Activated CD8-positive, alpha-beta T cell treated with anti-CD3 and anti-CD28 coated beads, Interleukin-2, amount 10 ng/mL, durations not matched to agents 7 days and 5 days (primary cell): ENCODE results near the gene MLH3. TPM values are rescaled to one million over a fixed set of nuclear protein-coding genes. Genes with fewer than 3 reads are reported as not detected.

Experiments
- ATAC-seq: fragments of 150-1000 bp; cut with Tn5 transposase; one replicate; pipeline ENCODE4 v1.10.0; 2021; ENCODE audit warnings: moderate library complexity
- CTCF ChIA-PET: fragments of 350-600 bp; sonication (Branson Sonifier 250); formaldehyde crosslinking; loops from one replicate; lab custom pipeline; 2021; ENCODE audit warnings: antibody characterized with exemption; lab: Charles Lee
- POLR2A ChIA-PET: fragments of 350-600 bp; sonication (Branson Sonifier 250); formaldehyde crosslinking; loops from one replicate; lab custom pipeline; 2021; ENCODE audit warnings: antibody characterized with exemption; lab: Charles Lee
- DNase-seq: peaks from one replicate; pipeline ENCODE4 v3.0.0-alpha.2; 2020
- H3K27ac Mint-ChIP-seq: one replicate; pipeline ENCODE4 v1.8.0; 2021; ENCODE audit warnings: mild to moderate bottlenecking, mixed read lengths
- H3K27me3 Mint-ChIP-seq: one replicate; pipeline ENCODE4 v1.8.0; 2021; ENCODE audit warnings: low read depth, mixed read lengths
- H3K36me3 Mint-ChIP-seq: one replicate; pipeline ENCODE4 v1.8.0; 2021; ENCODE audit warnings: low read depth, mixed read lengths
- H3K4me1 Mint-ChIP-seq: one replicate; pipeline ENCODE4 v1.8.0; 2021; ENCODE audit warnings: low read depth, mixed read lengths
- H3K4me3 Mint-ChIP-seq: one replicate; pipeline ENCODE4 v1.8.0; 2021; ENCODE audit warnings: mild to moderate bottlenecking, mixed read lengths
- H3K9me3 Mint-ChIP-seq: one replicate; pipeline ENCODE4 v1.8.0; 2022; ENCODE audit warnings: mixed read lengths; ENCODE audit not compliant: insufficient read depth
- total RNA-seq, 2 experiments: library from RNA; stranded (reverse); gene quantifications; one replicate each; pipeline ENCODE4 v1.2.3, GENCODE V29; 2021

The MLH3 gene
- total RNA-seq, 2 experiments from 2014 or later, result 15.1 to 17.2 TPM

DNA sequence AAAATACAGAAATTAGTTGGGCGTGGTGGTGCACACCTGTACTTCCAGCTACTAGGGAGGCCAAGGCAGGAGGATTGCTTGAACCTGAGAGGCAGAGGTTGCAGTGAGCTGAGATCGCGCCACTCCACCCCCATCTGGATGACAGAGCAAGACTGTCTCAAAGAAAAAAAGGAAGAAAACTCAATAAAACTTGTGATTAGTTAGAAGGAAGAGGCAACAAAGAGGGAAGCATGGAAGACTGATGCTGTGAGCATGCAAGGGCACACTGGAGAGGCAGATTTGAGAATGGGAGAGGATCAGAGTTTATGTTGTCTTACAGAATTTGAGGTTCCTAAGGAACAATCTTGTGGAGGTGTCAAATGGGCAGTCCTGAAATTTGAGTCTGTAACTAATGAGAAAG lies 15.4 kb upstream of the MLH3 start:
- Mint-ChIP-seq H3K4me1 (peaks cover 28% of the 10 kb centered on the region), H3K36me3 (peaks cover 14% of the 10 kb centered on the region), H3K9me3 (no peaks in the 10 kb centered on the region), H3K27me3 (peaks cover 3% of the 10 kb centered on the region), H3K27ac (no peak overlapping the region), H3K4me3 (no peak overlapping the region)
- ATAC-seq (no peak), DNase-seq (no peak)
- ChIA-PET POLR2A (no interaction called here), CTCF (interaction anchor here (1.0 to 4.0 kb wide), 2 partner anchors 22 to 206 kb away, joined by 3 to 22 read pairs; no protein-coding TSS in a partner anchor)

DNA sequence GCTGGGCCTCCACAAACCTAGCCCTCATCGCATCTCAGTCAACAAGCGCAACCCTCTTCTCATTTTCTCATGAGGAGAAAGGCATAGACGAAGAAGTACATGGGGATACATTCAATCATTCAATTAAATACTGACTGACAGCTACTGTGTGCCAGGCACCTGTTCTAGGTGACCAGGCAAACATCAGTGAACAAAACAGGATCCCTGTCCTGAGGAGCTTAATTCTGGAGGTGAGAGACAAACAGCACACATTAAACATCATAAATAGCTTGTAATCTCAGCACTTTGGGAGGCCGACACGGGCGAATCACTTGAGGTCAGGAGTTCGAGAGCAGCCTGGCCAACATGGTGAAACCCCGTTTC lies 12.9 kb upstream of the MLH3 start:
- Mint-ChIP-seq H3K27ac (peak overlapping the region; percentile 99), H3K36me3 (peaks cover 36% of the 10 kb centered on the region), H3K9me3 (no peaks in the 10 kb centered on the region), H3K4me3 (peak overlapping the region; percentile 100), H3K27me3 (no peaks in the 10 kb centered on the region), H3K4me1 (peaks cover 38% of the 10 kb centered on the region)
- CTCF ChIA-PET, result interaction anchor here (0.8 to 4.0 kb wide), 12 partner anchors 12 to 231 kb away, joined by 3 to 22 read pairs (median 4); partner anchors contain the start of gene MLH3
- no peak for DNase-seq
- POLR2A ChIA-PET, result interaction anchor here (0.8 to 3.1 kb wide), 4 partner anchors 12 to 182 kb away, joined by 3 to 14 read pairs (median 5); partner anchors contain the start of gene EIF2B2
- no peak for ATAC-seq

DNA sequence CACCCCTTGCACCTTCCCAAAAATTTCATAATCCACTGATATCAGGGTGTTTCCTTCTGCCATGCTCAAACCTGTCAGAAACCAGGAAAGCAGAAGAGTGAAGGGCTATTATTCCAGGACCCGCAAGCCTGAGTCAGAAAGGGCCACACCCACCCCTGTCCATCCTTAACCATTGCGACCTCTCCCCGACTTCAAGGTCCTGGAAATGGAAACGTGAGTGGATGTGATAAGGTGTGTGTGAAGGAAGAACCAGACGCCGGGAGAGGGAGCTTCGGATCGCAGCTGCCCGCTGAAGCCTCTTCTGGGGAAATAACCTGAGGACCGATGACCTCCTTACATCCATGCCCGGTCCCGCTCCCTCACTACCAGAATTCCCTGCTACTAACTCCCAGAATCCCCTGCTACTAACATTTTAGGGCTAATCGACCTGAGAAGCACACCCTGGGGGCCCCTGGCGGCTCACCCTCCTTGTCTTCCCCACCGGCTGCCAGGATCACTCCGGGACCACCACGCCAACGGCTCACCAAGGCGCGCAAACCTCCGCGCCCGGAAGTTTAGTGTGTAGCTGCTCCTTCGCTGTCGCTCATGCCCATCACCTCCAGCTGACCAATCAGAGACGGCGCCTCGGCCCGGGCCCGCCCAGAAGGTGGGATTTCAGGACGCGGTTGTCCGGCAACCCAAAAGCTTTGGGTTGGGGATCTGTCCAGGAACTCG lies 12.4 kb upstream of the MLH3 start, which contains the start of gene ACYP1:
ACYP1 (minus strand) TSS at position 534 of the 714 bp plus-strand sequence; CDS start at position 63, 471 bp downstream.
- CTCF ChIA-PET, result interaction anchor here (0.8 to 4.0 kb wide), 17 partner anchors 11 to 232 kb away, joined by 3 to 22 read pairs (median 4); partner anchors contain the start of gene MLH3
- no peaks in the 10 kb centered on the region for H3K9me3 Mint-ChIP-seq
- H3K4me1 Mint-ChIP-seq, result peaks cover 38% of the 10 kb centered on the region
- H3K27ac Mint-ChIP-seq, result peak within 1 kb of the TSS; percentile 99
- POLR2A ChIA-PET, result interaction anchor here (0.9 to 3.1 kb wide), 5 partner anchors 14 to 181 kb away, joined by 3 to 14 read pairs (median 5); partner anchors contain the start of gene EIF2B2
- peaks cover 38% of the 10 kb centered on the region for H3K36me3 Mint-ChIP-seq
- ATAC-seq, result peak; percentile 100
- H3K27me3 Mint-ChIP-seq, result no peaks in the 10 kb centered on the region
- peak; percentile 94 for DNase-seq
- peak within 1 kb of the TSS; percentile 100 for H3K4me3 Mint-ChIP-seq

DNA sequence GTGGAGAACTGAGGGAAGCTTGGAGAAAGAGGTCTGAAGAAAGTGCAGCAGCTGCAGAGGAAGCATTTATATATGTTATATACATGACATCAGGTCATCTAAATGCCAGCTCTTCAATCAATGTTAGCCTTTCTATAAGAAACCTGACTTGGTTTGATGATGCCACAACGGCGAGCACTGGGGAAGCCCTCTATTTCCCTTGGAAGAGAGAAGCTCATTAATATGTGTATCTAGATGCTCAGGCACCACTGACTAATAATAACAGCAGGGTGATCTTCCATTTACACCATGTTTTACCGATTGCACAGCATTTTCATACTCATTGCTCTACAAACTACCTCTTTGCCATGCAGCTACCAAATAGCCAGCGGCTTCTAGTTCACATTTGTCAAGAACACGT lies 11.7 kb upstream of the MLH3 start:
- H3K4me3 Mint-ChIP-seq, result peak overlapping the region; percentile 100
- POLR2A ChIA-PET, result interaction anchor here (0.7 to 3.1 kb wide), 6 partner anchors 13 to 881 kb away, joined by 3 to 14 read pairs (median 4); partner anchors contain the start of gene EIF2B2
- peaks cover 38% of the 10 kb centered on the region for H3K4me1 Mint-ChIP-seq
- ATAC-seq (no peak), DNase-seq (no peak)
- peaks cover 42% of the 10 kb centered on the region for H3K36me3 Mint-ChIP-seq
- H3K9me3 Mint-ChIP-seq, result no peaks in the 10 kb centered on the region
- peak overlapping the region; percentile 99 for H3K27ac Mint-ChIP-seq
- H3K27me3 Mint-ChIP-seq, result no peaks in the 10 kb centered on the region
- CTCF ChIA-PET, result interaction anchor here (0.9 to 4.0 kb wide), 12 partner anchors 11 to 202 kb away, joined by 3 to 22 read pairs (median 5); partner anchors contain the start of gene MLH3

DNA sequence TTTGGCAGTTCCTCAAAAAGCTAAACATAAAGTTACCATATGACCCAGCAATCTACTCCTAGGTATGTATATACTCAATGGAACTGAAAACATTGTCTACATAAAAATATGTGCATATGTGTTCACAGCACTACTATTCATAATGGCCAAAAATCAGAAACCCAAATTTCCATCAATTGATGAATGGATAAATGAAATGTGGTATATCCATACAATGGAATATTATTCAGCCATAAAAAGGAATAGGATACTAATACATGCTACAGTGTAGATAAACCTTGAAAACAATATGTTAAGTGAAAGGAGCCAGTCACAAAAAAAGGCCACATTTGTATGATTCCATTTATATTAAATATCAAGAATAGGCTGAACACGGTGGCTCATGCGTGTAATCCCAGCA lies 9.2 kb upstream of the MLH3 start:
- ATAC-seq (no peak), DNase-seq (no peak)
- no peaks in the 10 kb centered on the region for H3K9me3 Mint-ChIP-seq
- ChIA-PET CTCF (no interaction called here), POLR2A (no interaction called here)
- no peak overlapping the region for H3K4me3 Mint-ChIP-seq
- peaks cover 58% of the 10 kb centered on the region for H3K36me3 Mint-ChIP-seq
- H3K4me1 Mint-ChIP-seq, result peaks cover 48% of the 10 kb centered on the region
- H3K27ac Mint-ChIP-seq, result no peak overlapping the region
- H3K27me3 Mint-ChIP-seq, result no peaks in the 10 kb centered on the region

DNA sequence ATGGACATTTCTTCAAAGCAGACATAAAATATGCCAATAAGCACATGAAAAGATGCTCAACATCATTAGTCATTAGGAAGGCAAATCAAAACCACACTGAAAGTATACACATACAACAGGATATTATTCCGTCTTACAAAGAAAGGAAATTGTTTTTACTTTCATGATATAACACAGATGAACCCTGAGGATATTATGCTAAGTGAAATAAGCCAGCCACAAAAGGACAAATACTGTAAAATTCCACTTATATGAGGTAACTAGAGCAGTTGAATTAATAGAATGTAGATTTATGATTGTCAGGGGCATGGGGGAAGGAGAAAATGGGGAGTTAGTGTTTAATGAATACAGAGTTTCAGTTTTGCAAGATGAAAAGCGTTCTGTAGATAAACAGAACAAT lies 8.4 kb upstream of the MLH3 start:
- H3K4me3 Mint-ChIP-seq, result no peak overlapping the region
- peaks cover 48% of the 10 kb centered on the region for H3K4me1 Mint-ChIP-seq
- no peak overlapping the region for H3K27ac Mint-ChIP-seq
- H3K36me3 Mint-ChIP-seq, result peaks cover 62% of the 10 kb centered on the region
- ChIA-PET CTCF (no interaction called here), POLR2A (no interaction called here)
- no peaks in the 10 kb centered on the region for H3K9me3 Mint-ChIP-seq
- no peak for DNase-seq
- no peaks in the 10 kb centered on the region for H3K27me3 Mint-ChIP-seq
- ATAC-seq, result no peak

DNA sequence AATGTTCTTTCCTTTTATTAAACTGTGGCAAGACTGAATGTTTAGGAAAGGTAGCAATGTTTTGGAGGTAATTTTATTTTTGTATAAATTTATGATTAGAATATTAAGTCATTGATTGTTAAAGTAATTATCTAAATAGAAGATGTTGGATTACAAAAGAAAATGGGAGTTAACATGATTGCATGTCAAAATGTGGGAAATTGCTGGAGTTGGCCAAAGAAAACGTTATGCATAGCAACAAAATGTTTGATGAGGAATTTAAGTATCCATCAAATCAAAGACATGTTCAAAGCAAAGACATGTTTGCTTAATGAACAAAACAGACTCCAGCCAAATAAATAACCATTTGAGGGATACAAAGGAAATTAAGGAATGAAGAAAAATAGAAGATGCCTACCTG lies 3.2 kb upstream of the MLH3 start:
- H3K27me3 Mint-ChIP-seq, result no peaks in the 10 kb centered on the region
- H3K36me3 Mint-ChIP-seq, result peaks cover 60% of the 10 kb centered on the region
- H3K4me1 Mint-ChIP-seq, result peaks cover 54% of the 10 kb centered on the region
- H3K4me3 Mint-ChIP-seq, result no peak overlapping the region
- DNase-seq (no peak), ATAC-seq (no peak)
- no peak overlapping the region for H3K27ac Mint-ChIP-seq
- no peaks in the 10 kb centered on the region for H3K9me3 Mint-ChIP-seq
- ChIA-PET POLR2A (no interaction called here), CTCF (no interaction called here)

DNA sequence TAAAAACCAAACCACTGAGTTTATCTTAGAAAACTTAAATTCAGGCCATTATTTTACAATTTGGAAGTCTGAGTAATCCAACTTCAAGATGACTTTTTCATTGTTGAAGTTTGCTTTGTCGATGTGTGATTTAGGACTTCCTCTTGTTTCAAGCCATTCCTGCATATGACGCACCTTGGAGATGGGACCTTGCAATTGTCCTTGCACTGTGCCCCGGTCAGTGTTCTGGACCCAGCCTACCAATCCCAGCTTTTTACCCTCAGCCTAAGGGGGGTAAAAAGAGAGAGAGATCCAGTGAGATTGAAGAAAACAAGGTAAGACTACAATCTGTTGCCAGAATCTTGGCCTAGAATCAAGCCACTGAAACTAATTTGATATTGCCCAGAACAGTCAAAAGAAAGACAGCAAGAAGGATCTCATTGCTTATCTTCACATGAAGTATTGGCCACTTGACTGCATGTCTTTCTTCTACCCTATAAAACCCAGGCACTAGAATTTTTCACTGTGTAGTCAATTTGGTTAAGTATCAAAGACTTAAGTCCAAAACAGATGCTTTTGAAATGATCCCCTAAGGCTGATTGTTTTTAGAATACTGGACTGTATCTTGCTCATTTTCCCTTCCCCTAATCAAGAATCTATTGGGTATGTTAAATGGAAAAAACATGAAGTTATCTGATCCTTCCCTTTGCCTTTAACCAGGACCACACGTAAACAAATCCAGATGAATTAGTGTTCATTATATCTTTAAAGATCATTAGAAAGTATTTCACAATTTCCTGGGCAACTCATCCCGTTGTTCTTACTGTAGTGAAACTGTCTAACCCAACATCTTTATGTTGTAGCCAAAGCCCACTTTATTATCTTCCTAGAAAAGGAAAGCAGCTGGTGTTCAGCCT lies 2.4 kb upstream of the MLH3 start:
- Mint-ChIP-seq H3K27ac (no peak overlapping the region), H3K27me3 (no peaks in the 10 kb centered on the region), H3K36me3 (peaks cover 57% of the 10 kb centered on the region), H3K4me1 (peaks cover 52% of the 10 kb centered on the region), H3K4me3 (no peak overlapping the region), H3K9me3 (no peaks in the 10 kb centered on the region)
- ATAC-seq, result no peak
- ChIA-PET POLR2A (no interaction called here), CTCF (interaction anchor here (2.9 kb wide), 1 partner anchor 10 kb away, joined by 12 read pairs; the partner anchor contains the start of gene ACYP1)
- no peak for DNase-seq

DNA sequence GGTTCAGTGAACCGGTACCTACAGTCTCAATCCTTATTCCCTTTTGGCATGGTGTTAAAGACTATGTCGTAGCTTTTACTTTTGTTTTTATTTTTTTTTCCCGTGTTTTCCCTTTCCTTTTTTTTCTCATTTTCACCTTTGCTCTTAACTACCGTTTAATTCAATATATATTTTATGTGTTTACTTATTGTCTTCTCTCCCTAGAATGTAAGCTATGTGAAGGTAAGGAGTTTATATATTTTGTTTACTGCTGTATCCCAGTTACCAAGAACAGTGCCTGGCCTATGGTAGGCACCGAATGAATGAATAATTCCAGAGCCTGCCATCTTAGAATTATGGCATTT lies 261 bp upstream of the MLH3 start:
- peak overlapping the region; percentile 91 for H3K27ac Mint-ChIP-seq
- H3K36me3 Mint-ChIP-seq, result peaks cover 54% of the 10 kb centered on the region
- H3K4me3 Mint-ChIP-seq, result peak overlapping the region; percentile 83
- H3K4me1 Mint-ChIP-seq, result peaks cover 53% of the 10 kb centered on the region
- ChIA-PET CTCF (interaction anchor here (1.1 to 2.9 kb wide), 6 partner anchors 12 to 110 kb away, joined by 3 to 12 read pairs (median 3); partner anchors contain the start of genes ACYP1 and ZC2HC1C), POLR2A (interaction anchor here (0.6 to 1.4 kb wide), 2 partner anchors 13 to 18 kb away, joined by 3 read pairs; partner anchors contain the start of gene ZC2HC1C)
- H3K27me3 Mint-ChIP-seq, result no peaks in the 10 kb centered on the region
- ATAC-seq, result no peak
- DNase-seq, result no peak
- H3K9me3 Mint-ChIP-seq, result no peaks in the 10 kb centered on the region

DNA sequence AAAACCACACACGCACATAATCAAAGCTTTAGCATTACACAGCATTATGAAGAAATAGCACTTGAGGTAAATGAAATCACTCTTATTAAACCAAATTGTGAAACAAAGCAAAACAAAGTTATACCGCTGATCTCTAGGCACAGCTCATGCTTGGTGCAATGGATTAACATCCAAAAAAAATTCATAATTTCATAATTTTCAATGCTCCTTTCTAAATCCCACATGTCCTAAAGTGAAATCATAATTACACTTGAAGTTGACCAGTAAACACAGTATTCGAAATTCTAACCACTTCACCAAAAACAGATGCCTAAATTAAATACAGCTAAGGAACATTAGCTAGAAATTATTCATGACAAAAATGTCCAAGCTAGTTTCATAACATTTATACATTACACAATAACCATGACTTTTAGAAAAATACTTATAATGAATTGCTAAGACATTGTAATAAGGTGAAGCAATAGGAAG lies 1.5 kb downstream of the MLH3 start:
- Mint-ChIP-seq H3K27ac (no peak overlapping the region), H3K36me3 (peaks cover 42% of the 10 kb centered on the region), H3K4me3 (peak overlapping the region; percentile 36), H3K4me1 (peaks cover 47% of the 10 kb centered on the region), H3K27me3 (no peaks in the 10 kb centered on the region), H3K9me3 (no peaks in the 10 kb centered on the region)
- POLR2A ChIA-PET, result interaction anchor here (0.6 to 1.3 kb wide), 2 partner anchors 14 to 20 kb away, joined by 4 to 5 read pairs; partner anchors contain the start of genes ACYP1 and ZC2HC1C
- CTCF ChIA-PET, result interaction anchor here (0.6 to 2.9 kb wide), 5 partner anchors 14 to 102 kb away, joined by 3 to 11 read pairs (median 8); partner anchors contain the start of gene ACYP1
- no peak for ATAC-seq
- DNase-seq, result no peak

DNA sequence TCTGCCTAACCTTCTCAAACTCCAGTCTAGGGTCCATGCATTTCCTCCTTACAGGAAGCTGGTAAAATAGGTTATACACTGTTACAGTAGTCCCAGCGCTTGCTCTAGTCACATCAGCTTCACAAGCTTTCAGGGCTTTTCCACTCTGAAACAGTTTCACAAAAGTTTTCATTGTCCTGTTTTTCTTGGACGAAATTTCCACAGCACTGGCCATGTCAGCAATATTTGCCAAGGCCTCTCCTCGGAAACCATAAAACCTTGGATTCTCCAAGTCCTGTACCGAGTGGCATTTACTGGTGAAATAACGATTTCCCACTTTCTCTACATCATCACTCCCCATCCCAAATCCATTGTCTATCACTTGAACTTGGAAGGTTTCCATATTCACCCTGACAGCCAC lies 2.1 kb downstream of the MLH3 start:
- Mint-ChIP-seq H3K4me1 (peaks cover 47% of the 10 kb centered on the region), H3K36me3 (peaks cover 38% of the 10 kb centered on the region), H3K27me3 (no peaks in the 10 kb centered on the region), H3K27ac (no peak overlapping the region), H3K9me3 (no peaks in the 10 kb centered on the region), H3K4me3 (no peak overlapping the region)
- no peak for DNase-seq
- CTCF ChIA-PET, result interaction anchor here (0.9 to 2.9 kb wide), 6 partner anchors 15 to 103 kb away, joined by 3 to 11 read pairs (median 6); partner anchors contain the start of gene ACYP1
- no peak for ATAC-seq
- POLR2A ChIA-PET, result interaction anchor here (1.3 kb wide), 1 partner anchor 14 kb away, joined by 5 read pairs; the partner anchor contains the start of gene ACYP1
